ENCODE data around the gene MED31.

DNA sequence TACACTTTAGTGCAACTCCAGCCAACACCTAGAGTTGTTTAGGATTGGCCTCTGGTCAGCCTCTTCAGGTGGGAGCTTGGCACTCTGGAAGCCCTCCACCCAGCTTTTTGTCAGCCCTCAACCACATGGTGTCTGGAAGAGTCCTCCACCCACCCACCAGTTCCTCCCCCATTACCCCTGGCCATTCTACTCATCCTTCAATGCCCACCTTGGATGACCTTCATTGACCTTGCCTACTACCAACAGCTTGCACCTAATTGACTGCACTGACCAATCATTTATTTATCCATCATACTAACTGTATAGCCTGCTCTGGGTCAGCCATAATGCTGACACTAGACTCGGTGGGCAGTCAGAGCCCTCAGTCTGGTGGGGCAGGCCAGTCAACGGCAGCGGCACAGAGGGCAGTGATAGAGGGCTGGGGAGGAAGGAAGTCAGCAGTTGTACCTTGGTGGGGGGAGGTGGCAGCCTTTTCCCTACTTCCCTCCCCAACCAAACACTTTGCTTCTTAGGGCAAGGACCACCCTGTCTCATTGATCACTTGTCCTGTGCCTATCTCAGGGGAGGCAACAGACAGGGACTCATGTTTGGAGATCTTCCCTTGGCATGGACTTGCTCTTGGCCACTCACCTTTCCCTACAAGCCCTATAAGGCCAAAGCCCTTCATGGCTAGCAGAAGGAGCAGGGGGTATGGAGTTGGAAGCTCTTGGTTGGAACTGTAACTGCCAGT lies 32.5 kb upstream of the MED31 start:
- TF ChIP-seq, protein P1, sequence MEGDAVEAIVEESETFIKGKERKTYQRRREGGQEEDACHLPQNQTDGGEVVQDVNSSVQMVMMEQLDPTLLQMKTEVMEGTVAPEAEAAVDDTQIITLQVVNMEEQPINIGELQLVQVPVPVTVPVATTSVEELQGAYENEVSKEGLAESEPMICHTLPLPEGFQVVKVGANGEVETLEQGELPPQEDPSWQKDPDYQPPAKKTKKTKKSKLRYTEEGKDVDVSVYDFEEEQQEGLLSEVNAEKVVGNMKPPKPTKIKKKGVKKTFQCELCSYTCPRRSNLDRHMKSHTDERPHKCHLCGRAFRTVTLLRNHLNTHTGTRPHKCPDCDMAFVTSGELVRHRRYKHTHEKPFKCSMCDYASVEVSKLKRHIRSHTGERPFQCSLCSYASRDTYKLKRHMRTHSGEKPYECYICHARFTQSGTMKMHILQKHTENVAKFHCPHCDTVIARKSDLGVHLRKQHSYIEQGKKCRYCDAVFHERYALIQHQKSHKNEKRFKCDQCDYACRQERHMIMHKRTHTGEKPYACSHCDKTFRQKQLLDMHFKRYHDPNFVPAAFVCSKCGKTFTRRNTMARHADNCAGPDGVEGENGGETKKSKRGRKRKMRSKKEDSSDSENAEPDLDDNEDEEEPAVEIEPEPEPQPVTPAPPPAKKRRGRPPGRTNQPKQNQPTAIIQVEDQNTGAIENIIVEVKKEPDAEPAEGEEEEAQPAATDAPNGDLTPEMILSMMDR (IDR thresholded peaks at IDR 0.05): no peak
- TF ChIP-seq POLR2A (IDR thresholded peaks at IDR 0.05): no peak

All from adrenal gland (tissue), 5 donors.